Measurements from ENCODE around the gene DIP2C.
"Not testable (repeated sequence)": the region's sequence is repeated elsewhere in the genome, so short reads cannot be mapped to it uniquely, and the experiment has no call there.

Gene DIP2C

DNA sequence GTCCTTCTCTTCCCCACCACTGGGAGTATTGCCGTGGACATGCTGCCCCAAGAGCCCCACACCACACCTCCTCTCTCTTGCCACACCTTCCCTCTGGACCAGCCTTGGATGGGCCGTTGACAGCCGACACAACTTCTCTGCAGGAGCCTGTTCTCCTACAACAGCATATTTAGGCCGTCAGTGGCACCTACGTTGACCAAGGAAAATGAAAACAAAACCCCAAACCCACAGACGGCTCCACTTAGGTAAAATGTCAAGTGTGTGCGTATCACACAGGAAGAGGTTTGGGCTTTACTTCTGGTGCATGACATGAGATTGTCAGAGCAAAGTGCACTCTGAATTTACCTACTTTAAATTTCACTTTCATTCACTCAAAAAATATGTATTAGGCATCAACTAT, 307.7 kb downstream of the DIP2C start:
- no peak for DNase-seq

GRCh38 chr10:381346-381745, 308.1 kb downstream of the DIP2C start:
- no peak for DNase-seq

GRCh38 chr10:380313-380940, 309.0 kb downstream of the DIP2C start:
- DNase-seq = no peak

- DNase-seq = no peak
These were observed 310.4 kb downstream of the DIP2C start for GRCh38 chr10:378930-379704.

GRCh38 chr10:378230-378929, 311.1 kb downstream of the DIP2C start:
- DNase-seq = no peak

DNA sequence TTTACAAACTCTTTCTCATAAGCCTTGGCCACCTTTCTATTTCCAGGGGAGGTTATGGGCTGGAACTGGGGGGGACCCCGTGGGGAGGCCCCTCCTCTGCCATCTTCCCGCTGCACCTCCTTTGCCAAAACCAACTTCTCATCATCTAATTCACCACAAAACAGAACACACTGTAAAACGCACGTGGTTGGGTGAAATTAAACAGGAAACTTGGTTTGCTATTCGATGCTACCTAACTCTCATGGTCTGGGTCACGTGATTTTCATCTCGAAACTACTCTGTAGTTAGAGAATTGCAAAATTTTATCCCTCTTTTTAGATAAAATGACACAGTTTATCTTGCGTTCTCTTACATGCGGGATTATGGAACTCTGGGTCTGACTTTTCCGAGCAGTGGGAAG, 312.2 kb downstream of the DIP2C start:
- DNase-seq = no peak

DNA sequence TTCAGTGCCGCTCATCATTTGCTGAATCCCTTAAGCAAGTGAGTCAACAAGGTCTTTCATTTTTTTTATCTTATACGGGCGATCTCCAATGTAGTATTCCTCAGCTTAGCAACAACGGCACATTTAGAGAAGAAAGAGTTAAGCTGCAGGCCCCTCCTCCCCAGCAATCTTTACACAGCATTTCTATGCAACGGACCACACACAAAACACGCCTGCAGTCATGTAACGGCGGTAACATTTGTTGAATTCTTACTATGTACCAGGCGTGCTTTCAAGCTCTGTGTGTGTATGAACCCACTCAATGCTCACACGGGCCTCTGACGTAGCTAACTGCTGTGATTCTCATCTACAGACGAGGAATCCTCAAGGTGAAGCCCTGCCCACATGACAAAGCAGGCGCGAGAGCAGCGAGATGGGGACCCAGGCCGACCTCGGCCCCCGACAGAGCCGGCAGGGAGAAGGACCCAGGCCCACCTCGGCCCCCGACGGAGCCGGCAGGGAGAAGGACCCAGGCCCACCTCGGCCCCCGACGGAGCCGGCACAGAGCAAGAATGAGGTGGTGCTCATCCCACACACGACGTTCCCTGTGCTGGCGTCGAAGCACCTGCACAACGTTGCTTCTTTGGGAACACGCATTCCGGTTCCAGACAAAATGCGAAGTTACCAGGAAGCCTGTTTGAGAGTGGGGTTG, 313.5 kb downstream of the DIP2C start:
- no peak for DNase-seq

GRCh38 chr10:374354-374753, 315.1 kb downstream of the DIP2C start:
- DNase-seq = no peak

DNA sequence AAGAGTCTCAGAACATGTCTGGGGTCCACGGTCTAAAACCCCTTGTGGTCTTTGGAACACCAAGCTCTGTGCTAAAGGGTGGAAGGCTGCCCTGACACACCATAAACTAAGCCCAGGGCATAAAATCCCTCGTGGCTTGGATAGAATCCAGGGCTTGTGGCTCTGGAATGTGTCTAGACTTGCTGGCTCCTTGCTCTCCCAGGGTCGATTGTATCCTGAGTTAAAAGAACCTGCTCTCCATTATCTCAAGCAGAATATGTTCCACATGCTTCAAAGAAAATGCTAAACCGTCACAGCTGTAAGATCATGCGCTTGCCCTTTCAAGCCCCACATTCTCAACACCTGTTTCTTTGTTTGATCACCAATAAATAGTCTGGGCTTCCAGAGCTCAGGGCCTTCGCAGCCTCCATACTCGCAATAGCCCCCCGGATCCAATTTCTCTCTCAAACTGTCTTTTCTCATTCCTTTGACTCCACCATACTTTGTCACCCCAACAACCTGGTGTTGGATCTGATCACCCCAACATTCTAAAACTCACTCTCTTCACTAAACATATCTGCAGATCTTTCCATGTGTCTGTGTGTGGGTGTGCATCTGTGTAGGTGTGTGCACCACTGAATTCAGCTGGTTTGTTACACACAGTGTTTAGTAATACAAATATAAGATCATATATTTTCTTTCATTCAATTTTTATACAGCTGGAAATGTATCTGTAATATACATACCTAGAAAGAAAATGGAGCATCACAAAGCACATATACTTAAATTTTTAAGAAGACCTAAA, 315.8 kb downstream of the DIP2C start:
- DNase-seq = no peak

DNA sequence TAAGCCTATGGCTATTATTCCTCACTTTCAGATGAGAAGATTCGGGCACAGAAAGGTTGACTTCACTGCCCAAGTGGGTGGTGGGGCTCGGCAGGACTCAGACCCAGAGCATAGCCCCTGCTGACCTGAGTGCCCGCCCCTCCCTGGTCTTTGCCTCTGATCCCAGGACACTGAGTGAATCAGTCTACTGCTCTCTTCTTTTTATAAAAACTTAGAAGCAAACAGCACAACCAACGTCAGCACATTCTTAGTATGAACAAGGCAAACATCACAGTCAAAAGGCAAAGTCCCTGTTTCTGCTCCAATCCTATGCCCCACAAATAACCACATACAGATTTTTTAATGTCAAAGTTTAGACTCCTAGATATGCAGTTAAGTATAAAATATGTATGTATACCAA, 316.5 kb downstream of the DIP2C start:
- no peak for DNase-seq

GRCh38 chr10:372566-372965, 316.9 kb downstream of the DIP2C start:
- DNase-seq = no peak

DNA sequence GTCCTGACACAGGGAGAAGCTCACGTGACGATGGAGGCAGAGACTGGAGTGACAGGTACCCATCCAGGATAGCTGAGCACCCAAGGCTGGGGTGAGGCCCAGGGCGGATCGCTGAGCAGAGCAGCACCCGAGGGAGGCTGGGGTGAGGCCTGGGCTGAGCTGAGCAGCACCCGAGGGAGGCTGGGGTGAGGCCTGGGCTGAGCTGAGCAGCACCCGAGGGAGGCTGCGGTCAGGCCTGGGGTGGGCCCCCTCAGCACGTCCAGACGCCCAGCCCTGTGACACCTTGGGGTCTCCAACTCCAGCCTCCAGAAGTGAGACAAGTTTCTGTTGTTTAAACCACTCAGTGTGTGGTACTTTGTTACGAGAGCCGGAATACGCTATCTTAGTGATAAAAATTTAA, 318.0 kb downstream of the DIP2C start:
- no peak for DNase-seq

DNA sequence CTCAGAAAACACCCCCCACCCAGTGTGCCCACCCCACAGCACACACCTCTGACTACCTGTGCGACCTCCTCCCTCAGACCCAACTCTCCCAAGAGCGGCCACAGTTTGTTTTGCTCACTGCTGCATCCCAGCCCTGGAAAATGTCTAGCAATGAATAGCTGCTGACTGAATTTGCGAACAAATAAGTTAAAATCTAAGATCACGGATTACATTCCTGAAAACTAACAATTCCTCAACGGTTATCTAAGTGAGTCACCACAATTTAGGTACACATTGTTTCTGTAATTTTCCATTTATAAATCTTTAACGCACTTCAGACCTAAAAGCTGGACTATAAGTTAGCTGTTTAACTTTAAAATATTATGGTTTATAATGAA, 319.0 kb downstream of the DIP2C start:
- DNase-seq = no peak

GRCh38 chr10:369684-370448, 319.6 kb downstream of the DIP2C start:
- no peak for DNase-seq

- DNase-seq = no peak
These were observed 320.2 kb downstream of the DIP2C start for GRCh38 chr10:369221-369683.

DNA sequence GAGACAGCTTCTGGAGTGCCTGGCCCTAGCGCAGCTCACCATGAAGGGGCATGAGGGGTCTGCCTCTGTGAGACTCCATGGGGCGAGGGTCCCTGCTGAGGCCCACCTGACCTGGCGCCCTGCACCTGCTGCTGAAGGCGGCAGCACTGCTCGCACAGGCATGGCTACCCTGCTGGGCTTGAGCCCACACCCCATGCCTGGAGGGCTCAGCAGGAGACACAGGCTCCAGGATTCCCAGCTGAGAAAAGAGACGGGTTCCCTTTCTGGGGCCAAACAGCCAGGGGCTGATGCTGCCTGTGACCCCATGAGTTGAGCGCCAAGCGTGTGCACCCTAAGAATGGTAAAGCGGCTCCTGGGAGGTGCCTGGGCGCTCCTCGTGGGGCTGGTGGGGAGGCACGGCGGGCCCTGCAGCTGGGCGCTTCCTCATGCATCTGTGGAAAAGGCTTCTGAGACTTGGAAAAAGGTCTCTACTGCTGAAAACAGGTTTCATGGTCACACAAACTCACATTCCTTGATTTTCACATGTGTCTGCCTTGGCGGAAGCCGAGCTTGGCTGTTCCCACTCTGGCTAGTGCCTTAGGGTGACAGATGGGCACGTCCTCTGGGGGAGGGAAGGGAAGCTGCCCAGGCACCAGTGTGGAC, 320.8 kb downstream of the DIP2C start:
- no peak for DNase-seq

GRCh38 chr10:368107-368506, 321.4 kb downstream of the DIP2C start:
- DNase-seq = not testable (repeated sequence)

GRCh38 chr10:367636-368035, 321.8 kb downstream of the DIP2C start:
- no peak for DNase-seq

GRCh38 chr10:366186-366585, 323.3 kb downstream of the DIP2C start:
- no peak for DNase-seq

DNA sequence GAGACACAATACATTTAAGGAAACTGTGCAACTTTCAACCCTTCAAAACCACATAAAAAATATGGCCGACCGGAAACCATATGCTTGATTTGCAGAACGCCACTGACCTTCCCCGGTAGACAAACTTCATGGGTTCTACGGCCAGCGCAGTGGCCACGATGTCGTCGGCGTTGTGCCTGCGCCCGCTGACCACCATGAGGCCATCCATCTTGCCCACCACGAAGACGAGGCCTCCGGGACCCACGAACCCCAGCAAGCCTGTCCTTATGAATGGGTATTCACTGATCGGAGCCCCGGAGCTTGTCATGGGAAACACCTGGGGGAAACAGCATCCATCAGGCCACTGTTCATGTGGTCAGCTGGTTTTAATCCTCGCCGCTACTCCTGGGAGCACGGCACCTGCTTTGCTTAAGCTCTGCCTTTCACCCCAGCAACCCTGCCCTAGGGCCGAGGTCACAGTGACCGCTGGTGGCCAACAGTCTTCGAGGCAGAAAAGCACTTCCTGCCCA, 325.1 kb downstream of the DIP2C start:
- DNase-seq = no peak

GRCh38 chr10:363152-363551, 326.3 kb downstream of the DIP2C start:
- DNase-seq = no peak

Data from stimulated activated CD4-positive, alpha-beta T cell treated with anti-CD3 and anti-CD28 coated beads, Interleukin-12 subunit alpha, Interleukin-12 subunit beta, amount 100 ng/mL, for 4 hours (primary cell).